Esophagus squamous epithelium (tissue), 5 donors: ENCODE measurements around the gene PAM16. TPM values are rescaled to one million over a fixed set of nuclear protein-coding genes. Genes with fewer than 3 reads are reported as not detected.
A peak's percentile ranks its signal among the peaks of the same experiment; 100 is the strongest.

Experiments
- DNase-seq: peaks from one replicate; lab custom pipeline; 2025; lab: John Stamatoyannopoulos, UW
- H3K27ac ChIP-seq, 4 donors: fragments of 200-600 bp; sonication (generic); one replicate each; pipeline ENCODE4 v1.5.1; 2016 to 2019; ENCODE audit warnings: mild to moderate bottlenecking in 1 of 4
- H3K27me3 ChIP-seq, 4 donors: fragments of 200-600 bp; sonication (generic); 1 replicate in 3 of 4; 2 replicates in 1 of 4; pipeline versions ENCODE4 v1.5.1 to v1.6.0; 2017 to 2021; ENCODE audit warnings: antibody characterized with exemption in 1 of 4
- H3K36me3 ChIP-seq, 3 donors: fragments of 200-600 bp; sonication (generic); one replicate each; pipeline ENCODE4 v1.5.1; 2016 to 2019
- H3K4me1 ChIP-seq, 3 donors: fragments of 200-600 bp; sonication (generic); one replicate each; pipeline ENCODE4 v1.5.1; 2017 to 2019
- H3K4me3 ChIP-seq, 4 donors: fragments of 200-600 bp; sonication (generic); 1 replicate in 3 of 4; 2 replicates in 1 of 4; pipeline ENCODE4 v1.5.1; 2016 to 2019; ENCODE audit warnings: mild to moderate bottlenecking in 2 of 4, moderate library complexity in 1 of 4
- H3K9me3 ChIP-seq, 3 donors: fragments of 200-600 bp; sonication (generic); one replicate each; pipeline ENCODE4 v1.5.1; 2016 to 2019
- POLR2A ChIP-seq, 4 donors: fragments of 450-650 bp; IDR thresholded peaks; one replicate each; pipeline ENCODE4 v1.6.1; 2017; ENCODE audit warnings: antibody characterized with exemption in 4 of 4, mild to moderate bottlenecking in 4 of 4, moderate library complexity in 3 of 4
- WGBS, 2 donors: methylation state at CpG; one replicate each; pipeline ENCODE4 v1.1.5; 2018; 5-methylcytosine and 5-hydroxymethylcytosine counted together
- intact Hi-C: fragments of 100-400 bp; cut with DNase I; formaldehyde crosslinking; loops from one replicate; pipeline ENCODE4 v1.15.0; 2022
- total RNA-seq, 4 donors: library from RNA; depleted of rRNA; stranded (reverse); fragments of >200 nt; gene quantifications; one replicate each; pipeline ENCODE4 v1.1.0, GENCODE V29; 2016
- TF ChIP-seq, protein P1 (sequence below), 6 experiments: fragments of 450-650 bp in 4 of 6; fragments of 200-600 bp in 2 of 6; sonication (generic) in 2 of 6; IDR thresholded peaks; one replicate each; pipeline ENCODE4 v1.5.1; 2016 to 2019; ENCODE audit warnings: antibody characterized with exemption in 6 of 6, mild to moderate bottlenecking in 4 of 6, moderate library complexity in 4 of 6
- donor health status: DM: yes; HTN: yes; CAD: no.

Gene PAM16
- total RNA-seq, 4 donors from 2014 or later = 29.5 to 40.8 (median 33.2) TPM

DNA sequence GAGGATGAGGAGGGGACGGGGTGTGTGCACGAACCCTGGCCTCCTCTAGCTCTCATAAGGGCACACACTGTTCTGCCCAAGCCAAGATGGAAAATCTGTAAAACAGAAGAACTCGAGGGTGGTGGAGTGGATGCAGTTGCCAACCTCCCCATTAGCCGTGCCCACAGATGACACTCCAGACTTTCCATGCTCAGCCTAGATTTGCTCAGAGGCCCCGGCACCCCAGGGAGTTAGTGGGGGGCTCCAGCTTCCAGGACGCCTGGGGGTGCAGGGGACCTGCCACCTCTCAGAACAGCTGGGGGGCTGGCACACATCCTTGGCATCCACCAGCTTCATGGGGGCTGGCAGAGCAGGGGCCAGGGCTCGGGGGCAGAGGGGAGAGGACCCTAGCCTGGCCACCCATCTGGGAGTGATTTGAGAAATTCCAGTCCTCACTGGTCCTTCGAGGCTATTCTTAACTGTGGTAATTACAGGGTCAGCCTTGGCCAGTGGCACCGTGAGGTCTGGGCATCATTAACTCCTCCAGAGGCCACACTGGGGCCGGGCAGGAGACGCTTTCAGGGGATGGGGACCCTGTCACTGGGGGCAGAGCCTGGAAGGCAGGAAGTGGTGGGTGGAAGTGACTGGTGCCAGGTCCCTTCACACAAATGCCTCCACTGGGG, 34.8 kb upstream of the PAM16 start:
- intact Hi-C loops = no loop called here
- no peak overlapping the region for H3K4me3 ChIP-seq
- H3K9me3 ChIP-seq = no peaks in the 10 kb centered on the region
- TF ChIP-seq POLR2A (IDR thresholded peaks at IDR 0.05) = no peak
- TF ChIP-seq, protein P1, sequence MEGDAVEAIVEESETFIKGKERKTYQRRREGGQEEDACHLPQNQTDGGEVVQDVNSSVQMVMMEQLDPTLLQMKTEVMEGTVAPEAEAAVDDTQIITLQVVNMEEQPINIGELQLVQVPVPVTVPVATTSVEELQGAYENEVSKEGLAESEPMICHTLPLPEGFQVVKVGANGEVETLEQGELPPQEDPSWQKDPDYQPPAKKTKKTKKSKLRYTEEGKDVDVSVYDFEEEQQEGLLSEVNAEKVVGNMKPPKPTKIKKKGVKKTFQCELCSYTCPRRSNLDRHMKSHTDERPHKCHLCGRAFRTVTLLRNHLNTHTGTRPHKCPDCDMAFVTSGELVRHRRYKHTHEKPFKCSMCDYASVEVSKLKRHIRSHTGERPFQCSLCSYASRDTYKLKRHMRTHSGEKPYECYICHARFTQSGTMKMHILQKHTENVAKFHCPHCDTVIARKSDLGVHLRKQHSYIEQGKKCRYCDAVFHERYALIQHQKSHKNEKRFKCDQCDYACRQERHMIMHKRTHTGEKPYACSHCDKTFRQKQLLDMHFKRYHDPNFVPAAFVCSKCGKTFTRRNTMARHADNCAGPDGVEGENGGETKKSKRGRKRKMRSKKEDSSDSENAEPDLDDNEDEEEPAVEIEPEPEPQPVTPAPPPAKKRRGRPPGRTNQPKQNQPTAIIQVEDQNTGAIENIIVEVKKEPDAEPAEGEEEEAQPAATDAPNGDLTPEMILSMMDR (IDR thresholded peaks at IDR 0.05) = no peak
- peaks cover 0 to 45% (median 0%) of the 10 kb centered on the region in 3 donors for H3K4me1 ChIP-seq
- WGBS, 2 donors = 53 to 66% methylated on average over 3 to 4 of the region's 11 CpGs
- H3K27ac ChIP-seq = peak overlapping the region in 3 of 4 donors; percentile 59 to 65 (median 64)
- peaks cover 0 to 85% (median 20%) of the 10 kb centered on the region in 3 donors for H3K36me3 ChIP-seq
- DNase-seq = no peak
- no peaks in the 10 kb centered on the region for H3K27me3 ChIP-seq

DNA sequence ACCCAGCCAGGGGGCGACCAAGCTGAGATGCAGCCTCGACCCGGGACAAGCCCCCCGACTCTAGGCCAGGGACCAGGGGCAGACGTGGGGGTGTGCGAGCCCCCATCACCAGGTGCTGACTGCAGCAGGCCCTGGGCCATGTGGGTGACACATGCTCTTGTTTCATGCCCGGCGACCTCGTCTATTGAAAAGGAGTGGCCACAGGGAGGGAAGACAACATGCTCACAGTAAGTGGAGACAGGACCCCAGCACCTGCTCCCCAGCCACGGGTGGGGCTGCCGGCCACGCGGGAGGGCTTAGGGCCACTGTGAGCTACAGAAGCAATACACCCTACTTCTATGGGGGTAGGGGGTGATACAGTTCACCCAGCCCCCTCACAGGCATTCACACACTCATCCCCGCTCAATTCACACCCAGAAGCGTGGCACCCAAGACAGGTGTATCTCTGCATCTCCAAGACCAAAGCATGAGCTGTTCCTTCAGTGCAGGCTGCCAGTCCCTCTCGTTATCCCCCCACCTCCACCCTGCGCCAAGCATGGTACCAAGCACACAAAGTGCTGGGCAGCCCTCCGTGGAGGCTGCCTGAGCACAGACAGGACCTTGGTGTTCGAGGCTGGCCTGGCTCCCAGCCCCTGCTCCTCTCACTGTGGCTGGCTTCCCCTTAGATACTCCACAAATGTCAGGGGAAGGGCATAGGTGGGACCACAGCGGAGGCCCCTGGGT, 34.1 kb upstream of the PAM16 start:
- DNase-seq = no peak
- Histone ChIP-seq H3K36me3 (peaks cover 0 to 85% (median 18%) of the 10 kb centered on the region in 3 donors), H3K4me1 (peaks cover 0 to 52% (median 0%) of the 10 kb centered on the region in 3 donors), H3K27me3 (no peaks in the 10 kb centered on the region), H3K4me3 (no peak overlapping the region), H3K27ac (peak overlapping the region in 3 of 4 donors; percentile 44 to 65 (median 59)), H3K9me3 (no peaks in the 10 kb centered on the region)
- no peak for TF ChIP-seq POLR2A (IDR thresholded peaks at IDR 0.05)
- TF ChIP-seq, protein P1 (IDR thresholded peaks at IDR 0.05) = no peak
- WGBS, 2 donors = 81 to 82% methylated on average over 12 to 13 of the region's 20 CpGs
- intact Hi-C loops = no loop called here

DNA sequence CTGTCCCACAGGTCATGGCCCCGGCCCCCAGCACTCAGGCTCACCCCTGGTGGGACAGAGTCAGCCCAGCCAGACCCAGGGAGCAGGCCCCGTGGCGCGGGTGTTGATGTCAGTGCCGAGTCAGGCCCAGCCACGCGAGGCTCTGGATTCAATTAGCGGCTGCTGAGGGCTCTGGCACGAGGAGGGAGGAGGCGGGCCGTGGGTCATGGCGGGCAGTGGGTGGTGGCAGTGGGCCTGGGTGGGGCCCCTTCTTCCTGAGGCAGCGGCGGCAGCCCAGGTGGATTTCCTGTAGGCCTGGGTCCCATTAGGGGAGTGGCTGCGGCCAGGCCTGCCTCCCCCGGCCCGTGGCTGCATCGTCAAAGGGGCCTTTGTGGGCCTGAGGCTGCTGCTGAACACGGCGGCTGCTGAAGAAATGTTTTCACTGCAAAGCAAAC, 33.4 kb upstream of the PAM16 start:
- no peak for TF ChIP-seq POLR2A (IDR thresholded peaks at IDR 0.05)
- TF ChIP-seq, protein P1 (IDR thresholded peaks at IDR 0.05) = no peak
- Histone ChIP-seq H3K4me1 (peaks cover 0 to 56% (median 0%) of the 10 kb centered on the region in 3 donors), H3K36me3 (peaks cover 0 to 82% (median 14%) of the 10 kb centered on the region in 3 donors), H3K27me3 (no peaks in the 10 kb centered on the region), H3K9me3 (no peaks in the 10 kb centered on the region), H3K4me3 (no peak overlapping the region), H3K27ac (peak overlapping the region in 3 of 4 donors; percentile 5 to 65 (median 44))
- DNase-seq = no peak
- intact Hi-C loops = no loop called here
- 51 to 59% methylated on average over 2 to 7 of the region's 20 CpGs for WGBS, 2 donors

DNA sequence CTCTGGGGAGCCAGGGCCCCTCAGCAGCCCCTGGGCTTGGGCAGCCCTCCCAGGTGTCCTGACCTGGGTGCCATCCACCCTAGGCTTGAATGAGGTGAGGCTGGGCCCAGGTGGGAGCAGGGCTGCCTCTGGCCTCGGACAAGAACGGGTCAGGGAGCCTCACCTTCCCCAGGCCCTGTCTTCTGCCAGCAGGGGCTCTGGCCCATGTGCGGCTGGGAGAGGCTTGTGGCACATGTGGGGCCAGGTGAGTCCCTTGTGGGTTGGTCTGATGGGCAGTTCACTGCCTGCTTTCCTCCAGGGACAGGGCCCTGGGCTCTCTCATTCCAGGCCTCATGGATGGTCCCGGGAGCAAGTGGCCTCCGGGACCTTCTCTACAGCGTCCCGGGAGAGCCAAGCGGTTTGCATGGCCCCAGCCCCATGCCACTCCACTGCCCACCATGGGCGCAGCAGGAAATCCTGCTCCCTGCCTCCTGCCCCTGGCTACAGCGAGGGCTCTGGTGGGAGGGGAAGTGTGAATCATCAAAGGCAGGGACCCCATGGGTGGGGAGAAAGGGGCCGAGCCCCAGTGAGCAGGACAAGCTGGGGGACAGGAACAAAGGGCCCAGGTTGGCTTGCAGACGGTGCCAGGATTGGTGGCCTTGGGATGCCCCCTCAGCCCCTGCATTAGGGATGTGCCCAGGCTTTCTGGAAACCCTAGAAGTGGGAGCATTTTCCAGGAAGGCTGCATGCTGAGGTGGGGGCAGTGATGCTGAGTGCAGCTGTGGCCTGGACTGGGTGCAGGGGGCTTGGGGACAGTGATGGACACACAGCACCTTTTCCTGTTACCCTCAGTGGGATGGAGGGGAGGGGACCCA, 32.7 kb upstream of the PAM16 start:
- no peaks in the 10 kb centered on the region for H3K9me3 ChIP-seq
- H3K4me1 ChIP-seq = peaks cover 0 to 62% (median 0%) of the 10 kb centered on the region in 3 donors
- DNase-seq = no peak
- H3K36me3 ChIP-seq = peaks cover 0 to 87% (median 14%) of the 10 kb centered on the region in 3 donors
- no peak overlapping the region for H3K4me3 ChIP-seq
- no peaks in the 10 kb centered on the region for H3K27me3 ChIP-seq
- H3K27ac ChIP-seq = peak overlapping the region in 2 of 4 donors; percentile 44 to 65
- intact Hi-C loops = no loop called here
- 100% methylated on average over 7 of the region's 12 CpGs; no CpG with 5 or more reads in 1 of the 2 donors for WGBS, 2 donors
- no peak for TF ChIP-seq POLR2A (IDR thresholded peaks at IDR 0.05)

DNA sequence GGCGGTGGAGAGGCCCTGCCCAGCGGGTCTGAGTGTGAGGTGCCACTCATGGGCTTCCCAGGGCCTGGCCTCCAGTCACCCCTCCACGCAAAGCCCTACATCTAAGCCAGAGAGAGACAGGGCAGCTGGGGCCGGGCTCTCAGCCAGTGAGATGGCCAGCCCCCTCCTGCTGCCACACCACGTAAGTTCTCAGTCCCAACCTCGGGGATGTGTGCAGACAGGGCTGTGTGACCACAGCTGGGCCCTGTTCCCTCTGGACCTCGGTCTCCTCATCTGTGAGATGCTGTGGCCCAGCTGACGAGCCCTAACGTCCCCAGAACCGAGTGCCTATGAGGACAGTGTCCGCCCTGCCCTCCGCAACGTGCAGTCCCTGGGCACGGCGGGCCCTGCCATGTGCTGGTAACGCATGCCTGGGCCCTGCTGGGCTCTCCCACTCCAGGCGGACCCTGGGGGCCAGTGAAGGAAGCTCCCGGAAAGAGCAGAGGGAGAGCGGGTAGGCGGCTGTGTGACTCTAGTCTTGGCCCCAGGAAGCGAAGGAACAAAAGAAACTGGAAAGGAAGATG, 31.8 kb upstream of the PAM16 start:
- Histone ChIP-seq H3K27ac (no peak overlapping the region), H3K4me3 (no peak overlapping the region), H3K9me3 (no peaks in the 10 kb centered on the region), H3K36me3 (peaks cover 0 to 91% (median 14%) of the 10 kb centered on the region in 3 donors), H3K27me3 (no peaks in the 10 kb centered on the region), H3K4me1 (peaks cover 3 to 63% (median 6%) of the 10 kb centered on the region in 3 donors)
- no peak for DNase-seq
- TF ChIP-seq POLR2A (IDR thresholded peaks at IDR 0.05) = no peak
- TF ChIP-seq, protein P1 (IDR thresholded peaks at IDR 0.05) = no peak
- intact Hi-C loops = no loop called here
- WGBS, 2 donors = 73 to 80% methylated on average over 13 to 14 of the region's 21 CpGs
